Immature natural killer cell (primary cell): ENCODE data around the gene TBC1D16. TPM values are rescaled to one million over a fixed set of nuclear protein-coding genes. Genes with fewer than 3 reads are reported as not detected.

ENCODE experiments used
- DNase-seq, 3 donors: peaks; one replicate each; pipeline ENCODE4 v3.0.0; 2022; ENCODE audit warnings: mixed read lengths in 1 of 3
- H3K27ac Mint-ChIP-seq, 6 donors: one replicate each; pipeline ENCODE4 v1.8.0; 2020; ENCODE audit warnings: mixed read lengths in 6 of 6, mild to moderate bottlenecking in 5 of 6, inconsistent platforms in 4 of 6, moderate library complexity in 3 of 6
- H3K27me3 Mint-ChIP-seq, 3 donors: one replicate each; pipeline ENCODE4 v1.8.0; 2020 to 2021; ENCODE audit warnings: low read depth in 3 of 3, mild to moderate bottlenecking in 3 of 3, mixed read lengths in 3 of 3, moderate library complexity in 3 of 3, inconsistent platforms in 1 of 3
- H3K36me3 Mint-ChIP-seq, 3 donors: one replicate each; pipeline ENCODE4 v1.8.0; 2020; ENCODE audit warnings: mixed read lengths in 3 of 3, inconsistent platforms in 2 of 3, mild to moderate bottlenecking in 2 of 3
- H3K4me1 Mint-ChIP-seq, 2 donors: one replicate each; pipeline ENCODE4 v1.8.0; 2020; ENCODE audit warnings: inconsistent platforms in 2 of 2, mild to moderate bottlenecking in 2 of 2, mixed read lengths in 2 of 2, moderate library complexity in 1 of 2
- H3K4me3 Mint-ChIP-seq, 5 donors: one replicate each; pipeline ENCODE4 v1.8.0; 2020; ENCODE audit warnings: mild to moderate bottlenecking in 5 of 5, mixed read lengths in 5 of 5, inconsistent platforms in 3 of 5, moderate library complexity in 3 of 5
- H3K9me3 Mint-ChIP-seq, 6 donors: one replicate each; pipeline ENCODE4 v1.8.0; 2020; ENCODE audit warnings: mild to moderate bottlenecking in 6 of 6, mixed read lengths in 6 of 6, inconsistent platforms in 4 of 6, moderate library complexity in 3 of 6
- polyA plus RNA-seq, 3 donors: library from polyadenylated mRNA; unstranded; fragments of 300-500 nt; fragmentation: Illumina TruSeq; gene quantifications; one replicate each; pipeline ENCODE4 v1.2.3, GENCODE V29; 2021

Gene TBC1D16
- polyA plus RNA-seq, 3 donors from 2014 or later, result 0.27 TPM; not detected in 2

DNA sequence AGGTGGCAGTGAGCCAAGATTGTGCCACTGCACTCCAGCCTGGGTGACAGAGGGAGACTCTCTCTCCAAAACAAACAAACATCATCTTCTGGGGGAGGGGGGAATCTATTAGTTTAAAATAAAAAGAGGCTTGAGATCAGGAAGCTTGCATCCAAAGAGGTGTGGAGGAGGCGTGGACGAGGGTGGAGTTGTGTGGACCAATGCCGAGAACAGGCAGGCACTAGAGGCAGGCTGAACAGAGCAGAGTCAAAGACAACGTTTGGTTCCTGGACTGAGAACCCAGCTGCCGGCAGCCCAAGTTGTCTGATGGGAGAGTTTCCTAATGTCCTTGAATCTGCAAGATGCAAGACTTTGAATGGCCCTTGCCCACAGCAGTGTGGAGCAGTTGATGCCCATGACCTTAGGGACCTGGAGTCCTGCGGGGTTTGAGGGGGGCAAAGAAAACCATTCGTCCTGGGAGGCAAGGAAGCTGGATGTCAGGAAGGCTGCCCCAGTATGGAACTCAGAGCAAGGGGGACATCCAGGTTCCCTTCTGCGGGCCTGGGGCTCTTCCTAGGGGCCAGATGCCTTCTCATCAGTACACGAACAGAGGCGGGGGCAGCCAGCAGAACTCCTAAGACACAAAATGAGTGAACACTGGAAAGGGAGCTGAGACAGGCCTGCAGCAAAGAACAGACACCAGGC, 9.2 kb downstream of the TBC1D16 start:
- no peak for DNase-seq
- H3K27ac Mint-ChIP-seq, result no peak overlapping the region
- H3K27me3 Mint-ChIP-seq, result peaks cover 0 to 6% (median 0%) of the 10 kb centered on the region in 3 donors
- H3K4me1 Mint-ChIP-seq, result no peaks in the 10 kb centered on the region
- no peak overlapping the region for H3K4me3 Mint-ChIP-seq
- no peaks in the 10 kb centered on the region for H3K9me3 Mint-ChIP-seq
- no peaks in the 10 kb centered on the region for H3K36me3 Mint-ChIP-seq

DNA sequence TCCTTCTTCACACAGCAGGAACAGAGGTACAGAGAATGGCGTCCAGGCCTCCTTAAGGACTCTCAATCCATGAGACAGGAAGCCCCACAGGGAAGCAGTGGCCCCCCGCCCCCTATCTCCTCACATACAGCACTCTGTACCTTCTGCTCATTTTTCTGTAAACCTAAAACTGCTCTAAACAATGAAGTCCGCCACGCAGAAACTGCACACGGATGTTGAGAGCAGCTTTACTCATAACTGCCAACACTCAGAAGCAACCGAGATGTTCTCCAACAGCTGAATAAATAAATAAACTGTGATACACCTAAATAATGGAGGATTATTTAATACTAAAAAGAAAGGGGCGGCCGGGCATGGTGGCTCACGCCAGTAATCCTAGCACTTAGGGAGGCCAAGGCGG, 9.9 kb downstream of the TBC1D16 start:
- Mint-ChIP-seq H3K4me1 (no peaks in the 10 kb centered on the region), H3K27me3 (peaks cover 0 to 6% (median 0%) of the 10 kb centered on the region in 3 donors), H3K4me3 (no peak overlapping the region), H3K9me3 (no peaks in the 10 kb centered on the region), H3K36me3 (no peaks in the 10 kb centered on the region), H3K27ac (no peak overlapping the region)
- no peak for DNase-seq

DNA sequence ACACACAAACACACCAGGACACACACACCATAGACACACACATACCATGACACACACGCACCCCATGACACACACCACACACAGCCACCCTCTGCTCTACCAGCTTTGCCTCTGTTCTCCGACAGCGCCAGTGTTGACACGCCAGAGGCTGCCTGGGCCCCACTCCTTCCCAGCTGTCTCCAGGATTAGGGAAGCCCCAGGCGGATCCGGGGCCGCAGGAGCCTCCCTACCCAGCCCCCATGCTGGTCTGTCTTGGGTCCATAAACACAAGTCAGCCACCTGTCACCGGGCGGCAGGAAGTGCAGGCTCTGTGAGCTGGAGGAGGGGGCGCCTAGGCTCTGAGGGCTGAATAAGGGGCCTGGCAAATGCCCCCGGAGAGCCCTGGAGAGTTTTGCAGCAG, 10.5 kb downstream of the TBC1D16 start:
- no peaks in the 10 kb centered on the region for H3K36me3 Mint-ChIP-seq
- H3K27me3 Mint-ChIP-seq, result peaks cover 0 to 6% (median 2%) of the 10 kb centered on the region in 3 donors
- no peak overlapping the region for H3K27ac Mint-ChIP-seq
- no peak overlapping the region for H3K4me3 Mint-ChIP-seq
- H3K4me1 Mint-ChIP-seq, result no peaks in the 10 kb centered on the region
- H3K9me3 Mint-ChIP-seq, result no peaks in the 10 kb centered on the region
- DNase-seq, result no peak

DNA sequence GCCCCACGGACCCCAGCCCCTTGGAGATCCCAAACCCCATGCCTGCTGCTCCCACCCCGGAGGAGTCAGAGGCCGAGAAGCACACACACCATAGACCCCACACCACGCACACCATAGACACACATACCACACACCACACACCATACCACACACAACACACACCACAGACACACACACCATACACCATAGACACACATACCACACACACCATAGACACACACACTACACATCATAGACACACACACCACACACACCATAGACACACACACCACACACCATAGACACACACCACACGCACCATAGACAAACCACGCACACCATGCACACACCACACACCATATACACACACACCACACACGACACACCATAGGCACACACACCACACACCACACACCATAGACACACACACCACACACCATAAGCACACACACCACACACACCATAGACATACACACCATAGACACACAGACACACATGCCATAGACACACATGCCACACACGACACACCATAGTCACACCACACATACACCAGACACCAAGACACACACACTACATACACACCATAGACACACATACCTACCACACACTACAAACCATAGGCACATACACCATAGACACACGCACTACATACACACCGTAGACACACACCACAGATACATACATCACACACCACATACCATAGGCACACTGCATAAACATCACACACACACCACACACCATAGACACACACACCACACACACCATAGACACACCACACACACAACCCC, 11.3 kb downstream of the TBC1D16 start:
- no peaks in the 10 kb centered on the region for H3K4me1 Mint-ChIP-seq
- peaks cover 0 to 8% (median 2%) of the 10 kb centered on the region in 3 donors for H3K27me3 Mint-ChIP-seq
- no peak overlapping the region for H3K27ac Mint-ChIP-seq
- H3K36me3 Mint-ChIP-seq, result no peaks in the 10 kb centered on the region
- DNase-seq, result no peak
- no peak overlapping the region for H3K4me3 Mint-ChIP-seq
- no peaks in the 10 kb centered on the region for H3K9me3 Mint-ChIP-seq

DNA sequence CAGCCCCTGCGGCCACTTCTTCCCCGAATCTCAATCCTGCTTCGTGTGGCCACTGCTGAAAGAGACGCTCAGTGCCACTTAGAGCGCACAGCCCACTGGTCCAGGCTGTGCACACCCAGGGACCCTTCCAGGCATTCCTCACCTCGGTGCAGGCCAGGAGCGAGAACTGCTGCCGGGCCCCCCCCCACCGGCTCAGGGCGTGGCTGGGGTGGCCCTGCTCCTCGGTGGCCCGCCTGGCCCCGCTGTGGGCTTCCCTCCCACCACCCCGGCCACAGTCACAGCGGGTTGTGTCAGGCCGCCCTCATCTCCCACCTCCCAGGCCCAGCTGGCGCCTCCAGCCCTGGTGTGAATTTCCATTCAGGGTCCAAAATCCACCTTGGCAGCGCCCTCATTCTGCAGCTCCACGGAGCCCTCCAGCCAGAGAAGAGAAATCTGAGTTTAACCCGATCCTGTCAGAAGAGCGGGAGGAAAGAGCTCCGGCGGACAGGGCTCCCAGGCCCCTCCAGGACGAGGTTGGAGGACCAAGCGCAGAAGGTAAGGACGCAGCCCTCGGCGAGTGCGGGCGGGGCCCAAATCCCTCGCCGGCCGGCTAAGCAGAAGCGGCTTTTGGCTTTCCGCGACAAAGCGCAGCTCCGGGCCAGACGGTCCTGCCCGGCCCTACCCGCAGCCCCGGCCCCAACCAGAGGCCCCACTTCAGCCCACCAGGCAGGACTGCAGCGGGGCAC, 12.0 kb downstream of the TBC1D16 start:
- Mint-ChIP-seq H3K27ac (no peak overlapping the region), H3K4me3 (no peak overlapping the region), H3K27me3 (peaks cover 0 to 8% (median 2%) of the 10 kb centered on the region in 3 donors), H3K9me3 (no peaks in the 10 kb centered on the region), H3K36me3 (no peaks in the 10 kb centered on the region), H3K4me1 (no peaks in the 10 kb centered on the region)
- DNase-seq, result no peak

DNA sequence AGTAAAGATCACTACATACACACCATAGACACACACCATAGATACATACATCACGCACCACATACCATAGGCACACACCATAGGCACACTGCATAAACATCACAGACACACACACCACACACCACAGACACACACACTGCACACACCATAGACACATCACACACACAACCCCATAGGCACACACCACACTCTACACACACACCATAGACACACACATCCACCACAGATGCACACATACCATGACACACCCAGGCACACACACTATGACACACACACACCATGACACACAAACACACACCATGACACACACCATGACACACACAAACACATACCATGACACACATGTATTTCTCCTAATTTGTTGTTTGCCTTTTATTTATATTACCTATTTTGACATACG, 14.1 kb downstream of the TBC1D16 start:
- H3K4me3 Mint-ChIP-seq, result no peak overlapping the region
- no peaks in the 10 kb centered on the region for H3K36me3 Mint-ChIP-seq
- peaks cover 0 to 3% (median 2%) of the 10 kb centered on the region in 3 donors for H3K27me3 Mint-ChIP-seq

DNA sequence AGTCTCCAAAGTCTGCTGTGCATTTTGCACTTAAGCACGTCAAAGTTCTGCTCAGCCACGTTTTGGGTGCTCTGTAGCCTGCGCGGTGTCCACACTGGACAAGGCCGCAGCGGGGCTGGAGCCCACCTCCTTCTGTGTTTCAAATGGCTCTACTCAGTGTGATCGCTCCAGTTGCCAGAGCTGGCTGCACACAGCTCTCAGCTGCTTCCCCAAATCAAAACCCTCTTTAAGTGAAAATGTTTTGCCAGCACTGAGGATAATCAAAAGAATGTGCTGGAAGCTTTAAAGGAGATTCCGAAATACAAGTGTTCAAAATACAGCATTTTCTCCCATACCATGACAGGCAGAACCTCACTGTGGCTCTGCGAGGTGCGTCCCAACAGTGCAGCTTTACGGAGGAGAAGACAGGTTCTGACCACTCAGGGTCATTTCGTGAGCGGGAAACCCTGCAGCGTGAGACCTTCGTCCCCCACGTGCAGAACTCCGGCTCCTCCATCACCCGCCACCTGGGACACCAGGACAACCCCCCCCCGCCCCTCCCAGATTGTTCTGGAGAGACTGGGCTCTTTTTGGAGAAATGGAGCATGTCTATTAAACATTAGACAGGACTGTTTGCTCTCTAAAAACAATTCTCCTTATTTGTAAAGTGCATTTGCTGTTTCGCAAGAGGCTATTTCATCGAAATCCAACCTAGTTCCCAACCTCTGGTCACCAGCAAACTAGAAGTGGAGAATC, 16.6 kb downstream of the TBC1D16 start:
- H3K9me3 Mint-ChIP-seq, result peaks cover 0 to 1% (median 0%) of the 10 kb centered on the region in 6 donors
- H3K36me3 Mint-ChIP-seq, result no peaks in the 10 kb centered on the region
- H3K4me1 Mint-ChIP-seq, result no peaks in the 10 kb centered on the region
- DNase-seq, result no peak
- H3K4me3 Mint-ChIP-seq, result no peak overlapping the region
- H3K27ac Mint-ChIP-seq, result no peak overlapping the region
- peaks cover 0 to 4% (median 2%) of the 10 kb centered on the region in 3 donors for H3K27me3 Mint-ChIP-seq

More for the DNA sequence above, 14.1 kb downstream of the TBC1D16 start:
- Mint-ChIP-seq H3K9me3 (peaks cover 0 to under 1% (median 0%) of the 10 kb centered on the region in 6 donors), H3K4me1 (no peaks in the 10 kb centered on the region), H3K27ac (no peak overlapping the region)
- no peak for DNase-seq

DNA sequence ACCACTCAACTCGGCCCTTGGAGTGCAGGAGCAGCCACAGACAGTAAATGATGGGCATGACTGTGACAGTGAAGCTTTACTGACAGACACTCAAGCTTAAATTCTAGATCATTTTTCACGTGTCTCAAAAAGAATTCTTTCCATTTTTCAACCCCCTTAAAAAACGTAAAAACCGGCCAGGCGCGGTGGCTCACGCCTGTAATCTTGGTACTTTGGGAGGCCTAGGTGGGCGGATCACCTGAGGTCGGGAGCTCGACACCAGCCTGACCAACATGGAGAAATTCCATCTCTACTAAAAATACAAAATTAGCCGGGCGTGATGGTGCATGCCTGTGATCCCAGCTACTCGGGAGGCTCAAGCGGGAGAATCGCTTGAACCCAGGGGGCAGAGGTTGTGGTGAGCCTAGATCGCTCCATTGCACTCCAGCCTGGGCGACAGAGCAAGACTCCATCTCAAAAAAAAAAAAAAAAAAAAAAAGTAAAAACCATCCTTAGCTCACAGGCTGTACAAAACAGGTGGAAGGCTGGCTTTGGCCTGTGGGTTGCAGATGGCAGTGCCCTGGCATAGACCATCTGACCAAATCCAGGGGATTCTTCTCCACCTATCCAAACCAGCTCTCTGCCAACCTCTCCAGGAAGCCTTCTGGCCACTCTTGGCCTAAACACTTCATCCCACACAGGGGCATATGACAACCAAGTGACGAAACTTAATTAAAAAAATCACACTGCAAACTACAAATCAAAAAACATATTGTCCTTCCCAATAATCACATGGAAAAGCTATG, 18.3 kb downstream of the TBC1D16 start:
- Mint-ChIP-seq H3K4me1 (no peaks in the 10 kb centered on the region), H3K27ac (peak overlapping the region in 1 of 6 donors; percentile 4), H3K36me3 (no peaks in the 10 kb centered on the region), H3K9me3 (peaks cover 0 to 1% (median 0%) of the 10 kb centered on the region in 6 donors), H3K27me3 (peaks cover 0 to 4% (median 4%) of the 10 kb centered on the region in 3 donors), H3K4me3 (no peak overlapping the region)
- DNase-seq, result no peak

DNA sequence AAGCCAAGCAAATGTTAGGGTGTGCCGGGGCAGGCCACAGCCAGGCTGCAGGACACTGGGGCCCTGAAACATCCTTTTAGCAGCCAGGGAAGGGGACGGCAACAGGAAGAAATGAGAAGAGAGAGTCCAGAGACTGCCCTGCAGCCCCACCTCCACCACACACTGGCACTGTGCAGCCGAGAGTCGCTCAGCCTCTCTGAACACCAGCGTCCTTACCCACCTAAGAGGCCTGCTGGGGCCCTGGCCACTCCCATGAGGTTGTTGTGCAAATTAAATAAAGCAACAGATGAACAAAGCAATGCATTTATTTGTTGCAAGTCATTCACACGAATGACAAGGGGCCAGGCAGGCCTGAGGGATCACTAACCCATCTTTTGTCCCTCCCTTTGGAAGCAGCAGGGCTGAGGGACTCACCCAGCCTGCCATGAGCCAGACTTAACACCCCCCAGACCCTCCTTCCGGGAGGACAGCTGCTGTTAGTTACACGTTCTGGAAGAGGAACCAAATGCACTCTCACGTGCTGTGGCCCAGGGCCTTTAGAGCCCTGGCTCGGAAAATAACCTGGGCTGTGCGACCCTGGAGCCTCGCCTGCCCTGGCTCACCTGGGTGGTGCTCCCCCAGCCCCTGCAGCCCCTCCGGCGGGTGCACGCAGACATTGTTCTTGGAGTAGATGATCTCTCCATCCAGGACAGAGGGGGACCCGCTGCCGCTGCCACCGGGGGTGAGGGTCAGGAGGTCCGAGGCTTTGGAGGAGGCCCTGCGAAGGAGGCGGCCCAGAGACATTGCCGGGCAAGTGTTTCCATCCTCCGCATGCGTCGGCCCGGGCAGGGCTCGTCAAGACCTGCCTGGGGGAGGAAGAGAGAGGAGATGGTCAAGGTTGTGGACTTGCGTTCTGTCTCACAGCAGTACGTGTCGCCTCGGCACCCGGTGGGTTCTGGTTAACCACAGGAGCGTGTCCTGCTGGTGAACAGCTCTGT, 22.6 kb downstream of the TBC1D16 start:
- Mint-ChIP-seq H3K36me3 (no peaks in the 10 kb centered on the region), H3K27ac (no peak overlapping the region), H3K27me3 (peaks cover 0 to 7% (median 2%) of the 10 kb centered on the region in 3 donors), H3K4me3 (no peak overlapping the region), H3K4me1 (no peaks in the 10 kb centered on the region), H3K9me3 (peaks cover 0 to 1% (median 0%) of the 10 kb centered on the region in 6 donors)
- DNase-seq, result no peak

DNA sequence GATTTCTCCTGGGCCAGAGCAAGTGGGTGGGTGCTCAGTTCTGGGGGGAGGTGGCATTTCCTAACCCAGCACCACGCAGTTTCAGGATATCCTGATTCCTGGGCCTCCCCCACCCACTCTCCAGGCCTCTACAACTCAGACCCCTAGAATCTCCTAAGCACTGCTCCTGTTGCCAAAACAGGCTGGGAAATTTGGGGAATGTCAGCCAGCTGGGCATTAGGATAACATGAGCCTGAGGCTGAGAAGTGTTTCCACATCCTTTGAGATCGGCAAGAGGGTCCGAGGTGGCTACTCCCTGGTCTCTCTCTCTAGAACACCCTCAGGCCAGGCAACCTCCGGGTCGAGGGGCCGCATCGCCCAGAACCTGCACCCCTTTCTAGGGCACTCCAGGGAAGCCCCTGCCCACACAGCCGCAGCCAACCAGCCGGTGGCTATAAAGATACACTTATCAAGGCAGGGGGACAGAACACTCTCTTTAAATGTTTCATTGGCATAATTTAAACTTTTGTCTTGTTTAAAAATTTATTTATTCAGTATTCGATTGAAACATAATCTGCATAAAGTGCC, 23.6 kb downstream of the TBC1D16 start:
- Mint-ChIP-seq H3K9me3 (peaks cover 0 to 1% (median 0%) of the 10 kb centered on the region in 6 donors), H3K4me1 (no peaks in the 10 kb centered on the region), H3K36me3 (no peaks in the 10 kb centered on the region), H3K27me3 (peaks cover 0 to 7% (median 2%) of the 10 kb centered on the region in 3 donors), H3K4me3 (no peak overlapping the region), H3K27ac (no peak overlapping the region)
- DNase-seq, result no peak

DNA sequence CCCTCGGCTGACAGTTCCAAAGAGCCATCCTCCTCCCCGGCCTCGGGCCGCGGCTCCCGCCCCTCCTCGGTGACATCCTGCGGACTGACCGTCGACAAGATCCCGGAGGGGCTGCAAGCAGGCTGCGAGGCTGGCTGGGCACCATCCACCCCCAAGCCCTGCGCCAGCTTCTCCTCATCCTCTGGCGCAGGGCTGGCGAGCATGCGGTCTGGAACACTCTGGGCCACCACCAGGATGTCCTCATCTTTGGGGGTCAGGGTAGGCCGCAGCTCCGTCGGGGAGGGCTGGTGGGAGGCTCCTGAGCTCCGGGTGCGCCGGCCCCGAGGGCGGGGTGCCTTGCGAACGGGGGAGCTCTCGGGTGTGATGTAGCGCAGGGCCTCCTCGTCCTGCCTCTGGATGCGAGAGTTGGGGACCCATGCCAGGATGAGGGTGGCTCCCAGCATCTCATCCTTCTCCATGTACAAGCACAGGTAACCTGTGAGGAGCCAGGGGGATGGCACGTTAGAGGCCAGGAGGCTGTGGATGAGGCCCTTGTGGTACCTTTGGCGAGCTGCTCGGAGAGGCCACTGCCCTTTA, 25.3 kb downstream of the TBC1D16 start:
- peaks cover 0 to 4% of the 10 kb centered on the region in 2 donors for H3K4me1 Mint-ChIP-seq
- no peak for DNase-seq
- no peak overlapping the region for H3K4me3 Mint-ChIP-seq
- no peaks in the 10 kb centered on the region for H3K9me3 Mint-ChIP-seq
- no peak overlapping the region for H3K27ac Mint-ChIP-seq
- peaks cover 2 to 4% (median 3%) of the 10 kb centered on the region in 3 donors for H3K27me3 Mint-ChIP-seq
- H3K36me3 Mint-ChIP-seq, result no peaks in the 10 kb centered on the region
